ENCODE measurements around the gene ADRB1.

DNA sequence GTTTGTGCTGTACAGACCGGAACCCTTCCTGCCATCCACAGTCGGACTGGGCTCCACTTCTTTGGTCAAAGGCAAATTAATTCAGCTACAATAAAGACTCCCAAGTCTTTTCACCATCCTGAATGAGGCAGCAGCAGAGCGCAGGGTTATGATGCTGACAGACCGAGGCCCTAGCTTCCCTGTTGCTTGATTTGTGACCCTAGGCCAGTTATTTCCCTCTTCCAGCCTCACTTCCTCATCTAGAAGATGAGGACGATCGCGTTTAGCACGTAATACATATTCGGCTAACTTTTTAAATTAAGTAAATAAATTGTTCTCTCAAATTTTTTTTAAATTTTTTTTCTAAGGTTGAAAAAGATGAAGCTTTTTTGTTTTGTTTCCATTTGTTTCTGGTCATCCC, 18.1 kb downstream of the ADRB1 start:
- TF ChIP-seq, protein P1, sequence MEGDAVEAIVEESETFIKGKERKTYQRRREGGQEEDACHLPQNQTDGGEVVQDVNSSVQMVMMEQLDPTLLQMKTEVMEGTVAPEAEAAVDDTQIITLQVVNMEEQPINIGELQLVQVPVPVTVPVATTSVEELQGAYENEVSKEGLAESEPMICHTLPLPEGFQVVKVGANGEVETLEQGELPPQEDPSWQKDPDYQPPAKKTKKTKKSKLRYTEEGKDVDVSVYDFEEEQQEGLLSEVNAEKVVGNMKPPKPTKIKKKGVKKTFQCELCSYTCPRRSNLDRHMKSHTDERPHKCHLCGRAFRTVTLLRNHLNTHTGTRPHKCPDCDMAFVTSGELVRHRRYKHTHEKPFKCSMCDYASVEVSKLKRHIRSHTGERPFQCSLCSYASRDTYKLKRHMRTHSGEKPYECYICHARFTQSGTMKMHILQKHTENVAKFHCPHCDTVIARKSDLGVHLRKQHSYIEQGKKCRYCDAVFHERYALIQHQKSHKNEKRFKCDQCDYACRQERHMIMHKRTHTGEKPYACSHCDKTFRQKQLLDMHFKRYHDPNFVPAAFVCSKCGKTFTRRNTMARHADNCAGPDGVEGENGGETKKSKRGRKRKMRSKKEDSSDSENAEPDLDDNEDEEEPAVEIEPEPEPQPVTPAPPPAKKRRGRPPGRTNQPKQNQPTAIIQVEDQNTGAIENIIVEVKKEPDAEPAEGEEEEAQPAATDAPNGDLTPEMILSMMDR (IDR thresholded peaks at IDR 0.05 in 4 of 5, conservative IDR thresholded peaks at IDR 0.05 in 1 of 5), result no peak
- no peak for TF ChIP-seq POLR2A (IDR thresholded peaks at IDR 0.05)

All from gastrocnemius medialis (tissue), 4 donors.